CD4-positive, alpha-beta memory T cell (primary cell): ENCODE measurements around the gene GGA1. TPM values are rescaled to one million over a fixed set of nuclear protein-coding genes. Genes with fewer than 3 reads are reported as not detected.
A peak's percentile ranks its signal among the peaks of the same experiment; 100 is the strongest.

ENCODE experiments used
- CTCF ChIA-PET: fragments of 350-600 bp; sonication (Branson Sonifier 250); formaldehyde crosslinking; loops from one replicate; lab custom pipeline; 2021; ENCODE audit warnings: inconsistent platforms; ENCODE audit not compliant: partially characterized antibody; lab: Charles Lee
- POLR2A ChIA-PET: fragments of 350-600 bp; sonication (Branson Sonifier 250); formaldehyde crosslinking; loops from one replicate; lab custom pipeline; 2021; ENCODE audit not compliant: partially characterized antibody; lab: Charles Lee
- DNase-seq, 5 donors: peaks; one replicate each; pipeline versions ENCODE4 v3.0.0 to v3.0.0-alpha.2; 2020 to 2022; ENCODE audit warnings: mixed read lengths in 1 of 5
- H3K27ac ChIP-seq: one replicate; pipeline ENCODE4 v1.7.0; 2013; ENCODE audit warnings: low read depth, low read length
- H3K27me3 ChIP-seq: 2 replicates; pipeline ENCODE4 v1.7.0; 2013; ENCODE audit warnings: mild to moderate bottlenecking, low read length, moderate library complexity; ENCODE audit not compliant: insufficient read depth
- H3K36me3 ChIP-seq: 2 replicates; pipeline ENCODE4 v1.7.0; 2013; ENCODE audit warnings: mild to moderate bottlenecking, low read length, moderate library complexity; ENCODE audit not compliant: insufficient read depth
- H3K4me1 ChIP-seq: 2 replicates; pipeline ENCODE4 v1.7.0; 2013; ENCODE audit warnings: mild to moderate bottlenecking, low read length, moderate library complexity; ENCODE audit not compliant: insufficient read depth
- H3K4me3 ChIP-seq, 2 donors: one replicate each; pipeline ENCODE4 v1.7.0; 2013; ENCODE audit warnings: low read length in 2 of 2, mild to moderate bottlenecking in 1 of 2
- H3K9me3 ChIP-seq, 2 donors: one replicate each; pipeline ENCODE4 v1.7.0; 2013; ENCODE audit warnings: low read length in 2 of 2, control low read depth in 1 of 2; ENCODE audit not compliant: control insufficient read depth in 1 of 2
- H3K27ac Mint-ChIP-seq, 7 donors: one replicate each; pipeline ENCODE4 v1.8.0; 2020 to 2021; ENCODE audit warnings: mixed read lengths in 7 of 7, mild to moderate bottlenecking in 6 of 7, inconsistent platforms in 3 of 7, moderate library complexity in 3 of 7
- H3K27me3 Mint-ChIP-seq, 2 donors: one replicate each; pipeline ENCODE4 v1.8.0; 2020 to 2021; ENCODE audit warnings: mixed read lengths in 2 of 2
- H3K36me3 Mint-ChIP-seq, 2 donors: one replicate each; pipeline ENCODE4 v1.8.0; 2020 to 2021; ENCODE audit warnings: mixed read lengths in 2 of 2, inconsistent platforms in 1 of 2, mild to moderate bottlenecking in 1 of 2
- H3K4me1 Mint-ChIP-seq, 4 donors: one replicate each; pipeline ENCODE4 v1.8.0; 2020 to 2021; ENCODE audit warnings: mixed read lengths in 4 of 4, mild to moderate bottlenecking in 1 of 4
- H3K4me3 Mint-ChIP-seq, 8 donors: one replicate each; pipeline ENCODE4 v1.8.0; 2020 to 2021; ENCODE audit warnings: mixed read lengths in 8 of 8, mild to moderate bottlenecking in 7 of 8, moderate library complexity in 6 of 8, inconsistent platforms in 3 of 8
- H3K9me3 Mint-ChIP-seq, 8 donors: one replicate each; pipeline ENCODE4 v1.8.0; 2020 to 2021; ENCODE audit warnings: mixed read lengths in 8 of 8, mild to moderate bottlenecking in 5 of 8, inconsistent platforms in 3 of 8, moderate library complexity in 1 of 8
- intact Hi-C: fragments of 100-400 bp; cut with micrococcal nuclease; formaldehyde crosslinking; loops from one replicate; pipeline ENCODE4 v1.15.1; 2023
- polyA plus RNA-seq, 2 donors: library from polyadenylated mRNA; unstranded; fragments of 300-500 nt; fragmentation: Illumina TruSeq; gene quantifications; one replicate each; pipeline ENCODE4 v1.2.3, GENCODE V29; 2021
- total RNA-seq, 2 experiments: library from RNA; stranded (reverse); gene quantifications; one replicate each; pipeline ENCODE4 v1.2.3, GENCODE V29; 2021

The GGA1 gene
- total and polyA plus RNA-seq, 4 experiments from 2014 or later, result 16.3 to 109 (median 67.5) TPM

- Histone ChIP-seq H3K36me3 (peaks cover 4% of the 10 kb centered on the region), H3K27ac (peak overlapping the region; percentile 72), H3K9me3 (no peaks in the 10 kb centered on the region), H3K4me3 (no peak overlapping the region), H3K27me3 (no peaks in the 10 kb centered on the region), H3K4me1 (peaks cover 72% of the 10 kb centered on the region)
- Mint-ChIP-seq H3K9me3 (no peaks in the 10 kb centered on the region), H3K36me3 (peaks cover 0 to 19% of the 10 kb centered on the region in 2 donors), H3K27ac (peak overlapping the region; percentile 89 to 96 (median 95)), H3K27me3 (no peaks in the 10 kb centered on the region), H3K4me3 (peak overlapping the region in 5 of 8 donors; percentile 56 to 81 (median 79)), H3K4me1 (peaks cover 38 to 76% (median 59%) of the 10 kb centered on the region in 4 donors)
- intact Hi-C loops, result loop anchor here (1.0 to 10.0 kb wide), 2 partner anchors 9 to 212 kb away; partner anchors contain the start of genes ANKRD54 and EIF3L
- DNase-seq, result no peak
- ChIA-PET POLR2A (interaction anchor here (1.1 to 12.8 kb wide), 11 partner anchors 8 to 148 kb away, joined by 3 to 247 read pairs (median 15); partner anchors contain the start of genes GGA1, LGALS1, NOL12 and PDXP), CTCF (interaction anchor here (1.4 to 22.8 kb wide), 6 partner anchors 5 to 231 kb away, joined by 3 to 558 read pairs (median 284); partner anchors contain the start of genes GGA1, LGALS1, NOL12 and PDXP)
Measured at GRCh38 chr22:37632174-37633088, 23.8 kb downstream of the GGA1 start.

- Mint-ChIP-seq H3K4me1 (peaks cover 40 to 76% (median 60%) of the 10 kb centered on the region in 4 donors), H3K4me3 (peak overlapping the region; percentile 10 to 81 (median 70)), H3K36me3 (peaks cover 0 to 19% of the 10 kb centered on the region in 2 donors), H3K9me3 (no peaks in the 10 kb centered on the region), H3K27me3 (no peaks in the 10 kb centered on the region), H3K27ac (peak overlapping the region; percentile 87 to 96 (median 95))
- peak overlapping the region in 1 of 2 donors; percentile 16 for H3K4me3 ChIP-seq
- ChIA-PET POLR2A (interaction anchor here (1.1 to 12.8 kb wide), 11 partner anchors 7 to 148 kb away, joined by 3 to 247 read pairs (median 15); partner anchors contain the start of genes GGA1, LGALS1, NOL12 and PDXP), CTCF (interaction anchor here (1.3 to 22.8 kb wide), 7 partner anchors 6 to 230 kb away, joined by 3 to 558 read pairs (median 75); partner anchors contain the start of genes GGA1, LGALS1, NOL12 and PDXP)
- intact Hi-C loops, result loop anchor here (1.0 to 10.0 kb wide), 2 partner anchors 10 to 212 kb away; partner anchors contain the start of genes ANKRD54 and EIF3L
- peaks cover 72% of the 10 kb centered on the region for H3K4me1 ChIP-seq
- H3K27ac ChIP-seq, result peak overlapping the region; percentile 72
- H3K9me3 ChIP-seq, result no peaks in the 10 kb centered on the region
- peaks cover 4% of the 10 kb centered on the region for H3K36me3 ChIP-seq
- peak; percentile 32 to 74 (median 38) for DNase-seq
- no peaks in the 10 kb centered on the region for H3K27me3 ChIP-seq
Measured at GRCh38 chr22:37633089-37633624, 24.5 kb downstream of the GGA1 start.

- peak; percentile 40 to 74 (median 49) for DNase-seq
- CTCF ChIA-PET, result interaction anchor here (1.3 to 22.8 kb wide), 7 partner anchors 6 to 229 kb away, joined by 3 to 558 read pairs (median 75); partner anchors contain the start of genes GGA1, LGALS1, NOL12 and PDXP
- Mint-ChIP-seq H3K27me3 (no peaks in the 10 kb centered on the region), H3K36me3 (peaks cover 0 to 25% of the 10 kb centered on the region in 2 donors), H3K4me1 (peaks cover 40 to 76% (median 60%) of the 10 kb centered on the region in 4 donors), H3K4me3 (peak overlapping the region; percentile 68 to 95 (median 80)), H3K9me3 (no peaks in the 10 kb centered on the region), H3K27ac (peak overlapping the region; percentile 91 to 99 (median 95))
- intact Hi-C loops, result loop anchor here (1.0 to 10.0 kb wide), 2 partner anchors 11 to 211 kb away; partner anchors contain the start of genes ANKRD54 and EIF3L
- POLR2A ChIA-PET, result interaction anchor here (0.7 to 12.8 kb wide), 14 partner anchors 7 to 149 kb away, joined by 3 to 247 read pairs (median 7); partner anchors contain the start of genes GGA1, LGALS1, NOL12 and PDXP
- Histone ChIP-seq H3K4me1 (peaks cover 72% of the 10 kb centered on the region), H3K36me3 (peaks cover 4% of the 10 kb centered on the region), H3K4me3 (peak overlapping the region in 1 of 2 donors; percentile 16), H3K27ac (peak overlapping the region; percentile 72), H3K27me3 (no peaks in the 10 kb centered on the region), H3K9me3 (no peaks in the 10 kb centered on the region)
Measured at GRCh38 chr22:37633625-37634416, 25.2 kb downstream of the GGA1 start.

- H3K9me3 Mint-ChIP-seq, result no peaks in the 10 kb centered on the region
- ChIA-PET POLR2A (interaction anchor here (0.7 to 12.8 kb wide), 13 partner anchors 6 to 68 kb away, joined by 3 to 247 read pairs (median 15); partner anchors contain the start of genes GGA1, LGALS1, NOL12 and PDXP), CTCF (interaction anchor here (1.0 to 22.8 kb wide), 7 partner anchors 5 to 45 kb away, joined by 3 to 558 read pairs (median 75); partner anchors contain the start of genes GGA1, LGALS1, NOL12 and PDXP)
- intact Hi-C loops, result loop anchor here (10.0 kb wide), 1 partner anchor 210 kb away; the partner anchor contains the start of genes ANKRD54 and EIF3L
- H3K4me3 Mint-ChIP-seq, result peak overlapping the region; percentile 69 to 95 (median 80)
- DNase-seq, result peak in 1 of 5 donors; percentile 29
- no peaks in the 10 kb centered on the region for H3K27me3 Mint-ChIP-seq
- peak overlapping the region; percentile 72 for H3K27ac ChIP-seq
- H3K4me1 ChIP-seq, result peaks cover 73% of the 10 kb centered on the region
- H3K27ac Mint-ChIP-seq, result peak overlapping the region; percentile 92 to 99 (median 95)
- peaks cover 40 to 77% (median 57%) of the 10 kb centered on the region in 4 donors for H3K4me1 Mint-ChIP-seq
- no peaks in the 10 kb centered on the region for H3K9me3 ChIP-seq
- peak overlapping the region in 1 of 2 donors; percentile 16 for H3K4me3 ChIP-seq
- no peaks in the 10 kb centered on the region for H3K27me3 ChIP-seq
- peaks cover 4% of the 10 kb centered on the region for H3K36me3 ChIP-seq
- H3K36me3 Mint-ChIP-seq, result peaks cover 0 to 23% of the 10 kb centered on the region in 2 donors
Measured at GRCh38 chr22:37634417-37634924, 25.8 kb downstream of the GGA1 start.

GRCh38 chr22:37635157-37635556, 26.5 kb downstream of the GGA1 start:
- DNase-seq, result no peak
- Histone ChIP-seq H3K9me3 (no peaks in the 10 kb centered on the region), H3K36me3 (peaks cover 4% of the 10 kb centered on the region), H3K4me1 (peaks cover 73% of the 10 kb centered on the region), H3K27me3 (no peaks in the 10 kb centered on the region), H3K27ac (peak overlapping the region; percentile 72), H3K4me3 (no peak overlapping the region)
- Mint-ChIP-seq H3K36me3 (peaks cover 0 to 23% of the 10 kb centered on the region in 2 donors), H3K4me1 (peaks cover 40 to 79% (median 57%) of the 10 kb centered on the region in 4 donors), H3K4me3 (peak overlapping the region in 5 of 8 donors; percentile 38 to 95 (median 79)), H3K27ac (peak overlapping the region in 6 of 7 donors; percentile 74 to 98 (median 95)), H3K9me3 (no peaks in the 10 kb centered on the region), H3K27me3 (no peaks in the 10 kb centered on the region)
- POLR2A ChIA-PET, result interaction anchor here (0.9 to 12.8 kb wide), 5 partner anchors 5 to 46 kb away, joined by 3 to 247 read pairs (median 47); partner anchors contain the start of genes GGA1, LGALS1 and SH3BP1
- intact Hi-C loops, result loop anchor here (10.0 kb wide), 1 partner anchor 210 kb away; the partner anchor contains the start of genes ANKRD54 and EIF3L
- CTCF ChIA-PET, result interaction anchor here (1.0 to 22.8 kb wide), 5 partner anchors 5 to 45 kb away, joined by 4 to 558 read pairs (median 493); partner anchors contain the start of genes GGA1, LGALS1, NOL12 and SH3BP1
